ENCODE data around the gene ANKRD12.

ANKRD12 gene

GRCh38 chr18:9237981-9238380 lies 101.4 kb downstream of the ANKRD12 start:
- DNase-seq (ENCODE audit: low read depth): no peak
- no peak overlapping the region for H3K4me3 ChIP-seq (ENCODE audit: control insufficient read depth, low read depth, low read length)
- no peak for TF ChIP-seq CTCF (conservative IDR thresholded peaks at IDR 0.05; ENCODE audit: control insufficient read depth, insufficient read depth, low read depth, low read length)

- no peak overlapping the region for H3K4me3 ChIP-seq (ENCODE audit: control insufficient read depth, low read depth, low read length)
- no peak for DNase-seq (ENCODE audit: low read depth)
- TF ChIP-seq CTCF (conservative IDR thresholded peaks at IDR 0.05; ENCODE audit: control insufficient read depth, insufficient read depth, low read depth, low read length): no peak
These were observed 103.1 kb downstream of the ANKRD12 start for GRCh38 chr18:9239720-9240119.

DNA sequence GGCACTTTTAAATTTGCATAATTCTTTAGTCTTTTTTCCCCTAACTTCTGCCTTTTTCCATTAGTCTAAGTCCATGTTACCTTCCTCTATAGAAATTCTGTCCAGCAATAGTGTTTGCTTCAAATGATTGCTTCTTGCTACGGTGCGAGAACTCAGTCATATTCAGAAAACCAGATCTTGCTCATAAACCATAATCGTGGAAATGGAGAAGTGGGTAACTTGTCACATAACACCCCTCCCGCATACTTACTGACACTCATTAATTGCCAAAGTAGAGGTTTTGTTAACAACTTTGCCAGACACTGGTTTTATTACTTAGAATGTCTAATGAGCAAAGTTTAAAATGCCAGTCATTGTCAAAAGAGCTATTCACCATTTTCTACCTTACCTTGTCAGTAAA lies 103.7 kb downstream of the ANKRD12 start:
- no peak for DNase-seq (ENCODE audit: low read depth)
- H3K4me3 ChIP-seq (ENCODE audit: control insufficient read depth, low read depth, low read length): no peak overlapping the region
- TF ChIP-seq CTCF (conservative IDR thresholded peaks at IDR 0.05; ENCODE audit: control insufficient read depth, insufficient read depth, low read depth, low read length): no peak

GRCh38 chr18:9243029-9243428 lies 106.4 kb downstream of the ANKRD12 start:
- no peak for TF ChIP-seq CTCF (conservative IDR thresholded peaks at IDR 0.05; ENCODE audit: control insufficient read depth, insufficient read depth, low read depth, low read length)
- H3K4me3 ChIP-seq (ENCODE audit: control insufficient read depth, low read depth, low read length): no peak overlapping the region
- DNase-seq (ENCODE audit: low read depth): no peak

- H3K4me3 ChIP-seq (ENCODE audit: control insufficient read depth, low read depth, low read length): no peak overlapping the region
- DNase-seq (ENCODE audit: low read depth): no peak
- TF ChIP-seq CTCF (conservative IDR thresholded peaks at IDR 0.05; ENCODE audit: control insufficient read depth, insufficient read depth, low read depth, low read length): no peak
These were observed 107.8 kb downstream of the ANKRD12 start for GRCh38 chr18:9244376-9244775.

DNA sequence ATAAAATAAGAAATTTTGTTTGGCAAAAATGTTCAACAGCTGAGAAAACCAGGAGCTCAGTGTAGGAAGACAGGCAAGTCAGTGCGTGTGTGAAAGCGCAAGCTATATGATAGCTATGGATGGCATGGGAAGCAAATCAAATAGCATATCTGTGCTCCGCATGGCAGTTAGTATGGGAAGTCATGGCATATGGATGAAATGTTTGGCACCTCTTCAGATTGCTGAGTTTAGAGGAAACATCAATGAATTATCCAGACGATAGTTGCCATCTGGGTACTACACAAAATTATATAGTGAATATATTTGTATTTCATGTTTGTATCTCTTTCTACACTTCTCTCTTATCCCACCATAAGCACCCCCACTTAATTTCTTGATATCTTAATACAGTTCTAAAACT lies 112.1 kb downstream of the ANKRD12 start:
- TF ChIP-seq CTCF (conservative IDR thresholded peaks at IDR 0.05; ENCODE audit: control insufficient read depth, insufficient read depth, low read depth, low read length): no peak
- no peak for DNase-seq (ENCODE audit: low read depth)
- H3K4me3 ChIP-seq (ENCODE audit: control insufficient read depth, low read depth, low read length): no peak overlapping the region

- H3K4me3 ChIP-seq (ENCODE audit: control insufficient read depth, low read depth, low read length): no peak overlapping the region
- DNase-seq (ENCODE audit: low read depth): no peak
- no peak for TF ChIP-seq CTCF (conservative IDR thresholded peaks at IDR 0.05; ENCODE audit: control insufficient read depth, insufficient read depth, low read depth, low read length)
These were observed 112.7 kb downstream of the ANKRD12 start for GRCh38 chr18:9249254-9249653.

Data from fibroblast of mammary gland (primary cell).